Small intestine (tissue), 7 donors: ENCODE measurements around the gene BAHD1. TPM values are rescaled to one million over a fixed set of nuclear protein-coding genes. Genes with fewer than 3 reads are reported as not detected.

Experiments
- DNase-seq, 2 donors: peaks; one replicate each; pipeline versions ENCODE4 v3.0.0 to v3.0.0-alpha.2; 2013
- FAIRE-seq: peaks from 2 replicates; lab custom pipeline; 2012; peaks lifted over from hg19 to GRCh38; lab: Jason Lieb, UNC
- H3K27ac ChIP-seq, 3 donors: one replicate each; pipeline ENCODE4 v1.5.1; 2013; ENCODE audit warnings: low read length in 2 of 3, mild to moderate bottlenecking in 2 of 3, control low read depth in 1 of 3, inconsistent platforms in 1 of 3, low read depth in 1 of 3, moderate library complexity in 1 of 3
- H3K27me3 ChIP-seq, 3 donors: one replicate each; pipeline ENCODE4 v1.6.1; 2013; ENCODE audit warnings: low read length in 3 of 3, inconsistent platforms in 1 of 3; ENCODE audit not compliant: control insufficient read depth in 3 of 3, insufficient read depth in 3 of 3
- H3K36me3 ChIP-seq, 3 donors: one replicate each; pipeline ENCODE4 v1.6.1; 2013; ENCODE audit warnings: low read length in 3 of 3, inconsistent platforms in 1 of 3, low read depth in 1 of 3, mild to moderate bottlenecking in 1 of 3, moderate library complexity in 1 of 3; ENCODE audit not compliant: control insufficient read depth in 3 of 3, insufficient read depth in 2 of 3
- H3K4me1 ChIP-seq, 3 donors: one replicate each; pipeline ENCODE4 v1.6.1; 2013; ENCODE audit warnings: low read length in 2 of 3, inconsistent platforms in 1 of 3, low read depth in 1 of 3, mild to moderate bottlenecking in 1 of 3, moderate library complexity in 1 of 3; ENCODE audit not compliant: control insufficient read depth in 3 of 3, insufficient read depth in 2 of 3
- H3K4me3 ChIP-seq, 3 donors: one replicate each; pipeline ENCODE4 v1.5.1; 2013; ENCODE audit warnings: low read length in 3 of 3, control low read depth in 1 of 3, inconsistent platforms in 1 of 3, low read depth in 1 of 3, mild to moderate bottlenecking in 1 of 3, moderate library complexity in 1 of 3
- H3K9me3 ChIP-seq, 2 donors: one replicate each; pipeline ENCODE4 v1.6.1; 2013; ENCODE audit warnings: low read depth in 1 of 2, low read length in 1 of 2; ENCODE audit not compliant: control insufficient read depth in 2 of 2, insufficient read depth in 1 of 2
- WGBS, 3 donors: extraction: QIAGEN DNeasy Blood & Tissue Kit; methylation state at CpG; one replicate each; pipeline ENCODE4 v1.1.7; 2013; 5-methylcytosine and 5-hydroxymethylcytosine counted together
- polyA plus RNA-seq, 4 donors: library from polyadenylated mRNA; stranded (reverse) in 3 of 4; unstranded in 1 of 4; fragments of 200-250 nt in 3 of 4; fragments of 120-200 nt in 1 of 4; gene quantifications; one replicate each; pipeline versions ENCODE4 v1.2.1 to v1.2.3, GENCODE V29; 2013
- donor health status: healthy with polysubstance abuse.
- donor health status: control.
- donor health status: control.
- donor health status: Bipolar disorder and iron deficiency.
- donor health status: healthy.

Gene BAHD1
- polyA plus RNA-seq, 4 donors: 10.7 to 32.5 (median 12.5) TPM

- no peak overlapping the region for H3K27ac ChIP-seq
- peaks cover 0 to 13% (median 0%) of the 10 kb centered on the region in 3 donors for H3K27me3 ChIP-seq
- H3K9me3 ChIP-seq: no peaks in the 10 kb centered on the region
- H3K4me1 ChIP-seq: no peaks in the 10 kb centered on the region
- H3K4me3 ChIP-seq: no peak overlapping the region
- no peak for DNase-seq
- FAIRE-seq: no peak
- WGBS, 3 donors: 69 to 73% (median 73%) methylated on average over 5 of the region's 5 CpGs
- no peaks in the 10 kb centered on the region for H3K36me3 ChIP-seq
These were observed 57.7 kb downstream of the BAHD1 start for GRCh38 chr15:40498418-40498817.

- no peaks in the 10 kb centered on the region for H3K9me3 ChIP-seq
- peaks cover 0 to 13% (median 0%) of the 10 kb centered on the region in 3 donors for H3K27me3 ChIP-seq
- WGBS, 3 donors: 70 to 77% (median 74%) methylated on average over 4 of the region's 4 CpGs
- DNase-seq (no peak), FAIRE-seq (no peak)
- no peak overlapping the region for H3K27ac ChIP-seq
- no peaks in the 10 kb centered on the region for H3K36me3 ChIP-seq
- H3K4me3 ChIP-seq: no peak overlapping the region
- no peaks in the 10 kb centered on the region for H3K4me1 ChIP-seq
These were observed 58.1 kb downstream of the BAHD1 start for GRCh38 chr15:40498891-40499290.

GRCh38 chr15:40499931-40500330 lies 59.2 kb downstream of the BAHD1 start:
- no peak overlapping the region for H3K4me3 ChIP-seq
- FAIRE-seq: no peak
- WGBS, 3 donors: 83 to 88% (median 86%) methylated on average over 4 of the region's 4 CpGs

GRCh38 chr15:40500568-40501330 lies 60.0 kb downstream of the BAHD1 start:
- Histone ChIP-seq H3K27me3 (peaks cover 0 to 12% (median 0%) of the 10 kb centered on the region in 3 donors), H3K36me3 (no peaks in the 10 kb centered on the region), H3K27ac (no peak overlapping the region)

More at GRCh38 chr15:40499931-40500330, 59.2 kb downstream of the BAHD1 start:
- H3K4me1 ChIP-seq: no peaks in the 10 kb centered on the region
- no peak for DNase-seq
- H3K9me3 ChIP-seq: no peaks in the 10 kb centered on the region
- H3K27me3 ChIP-seq: peaks cover 0 to 12% (median 0%) of the 10 kb centered on the region in 3 donors
- no peaks in the 10 kb centered on the region for H3K36me3 ChIP-seq
- H3K27ac ChIP-seq: no peak overlapping the region

GRCh38 chr15:40501487-40501886 lies 60.7 kb downstream of the BAHD1 start:
- Histone ChIP-seq H3K4me1 (no peaks in the 10 kb centered on the region), H3K27ac (no peak overlapping the region), H3K27me3 (peaks cover 0 to 12% (median 0%) of the 10 kb centered on the region in 3 donors), H3K4me3 (no peak overlapping the region), H3K36me3 (no peaks in the 10 kb centered on the region), H3K9me3 (no peaks in the 10 kb centered on the region)
- 72 to 78% (median 74%) methylated on average over 4 to 6 of the region's 6 CpGs for WGBS, 3 donors
- no peak for DNase-seq
- FAIRE-seq: no peak

More at GRCh38 chr15:40500568-40501330, 60.0 kb downstream of the BAHD1 start:
- FAIRE-seq (no peak), DNase-seq (no peak)
- Histone ChIP-seq H3K9me3 (no peaks in the 10 kb centered on the region), H3K4me1 (no peaks in the 10 kb centered on the region), H3K4me3 (no peak overlapping the region)
- WGBS, 3 donors: 81 to 84% (median 82%) methylated on average over 4 of the region's 4 CpGs

GRCh38 chr15:40506964-40507571 lies 66.3 kb downstream of the BAHD1 start:
- FAIRE-seq: no peak
- no peaks in the 10 kb centered on the region for H3K9me3 ChIP-seq
- 2 to 3% (median 3%) methylated on average over 25 to 30 of the region's 30 CpGs for WGBS, 3 donors

GRCh38 chr15:40508216-40508615 lies 67.5 kb downstream of the BAHD1 start:
- no peak overlapping the region for H3K27ac ChIP-seq
- no peak for FAIRE-seq
- no peaks in the 10 kb centered on the region for H3K9me3 ChIP-seq
- no peaks in the 10 kb centered on the region for H3K36me3 ChIP-seq
- 74 to 93% (median 86%) methylated on average over 1 of the region's 1 CpG for WGBS, 3 donors
- DNase-seq: no peak
- H3K4me3 ChIP-seq: no peak overlapping the region
- peaks cover 0 to 4% (median 4%) of the 10 kb centered on the region in 3 donors for H3K4me1 ChIP-seq
- peaks cover 0 to 25% (median 4%) of the 10 kb centered on the region in 3 donors for H3K27me3 ChIP-seq

More at GRCh38 chr15:40506964-40507571, 66.3 kb downstream of the BAHD1 start:
- no peaks in the 10 kb centered on the region for H3K36me3 ChIP-seq
- peaks cover 0 to 4% (median 2%) of the 10 kb centered on the region in 3 donors for H3K4me1 ChIP-seq
- peak overlapping the region in 2 of 3 donors; percentile 17 to 22 for H3K4me3 ChIP-seq
- H3K27me3 ChIP-seq: peaks cover 0 to 20% (median 4%) of the 10 kb centered on the region in 3 donors
- no peak overlapping the region for H3K27ac ChIP-seq
- peak; percentile 65 to 85 for DNase-seq

GRCh38 chr15:40510201-40510600 lies 69.4 kb downstream of the BAHD1 start:
- peaks cover 0 to 4% (median 4%) of the 10 kb centered on the region in 3 donors for H3K4me1 ChIP-seq
- no peak for FAIRE-seq
- H3K27ac ChIP-seq: no peak overlapping the region
- no peak for DNase-seq
- WGBS, 3 donors: 60 to 76% (median 67%) methylated on average over 2 of the region's 2 CpGs
- no peaks in the 10 kb centered on the region for H3K36me3 ChIP-seq
- H3K27me3 ChIP-seq: peaks cover 0 to 23% (median 4%) of the 10 kb centered on the region in 3 donors
- no peak overlapping the region for H3K4me3 ChIP-seq
- H3K9me3 ChIP-seq: no peaks in the 10 kb centered on the region
